ENCODE results near the gene KLHL29.

DNA sequence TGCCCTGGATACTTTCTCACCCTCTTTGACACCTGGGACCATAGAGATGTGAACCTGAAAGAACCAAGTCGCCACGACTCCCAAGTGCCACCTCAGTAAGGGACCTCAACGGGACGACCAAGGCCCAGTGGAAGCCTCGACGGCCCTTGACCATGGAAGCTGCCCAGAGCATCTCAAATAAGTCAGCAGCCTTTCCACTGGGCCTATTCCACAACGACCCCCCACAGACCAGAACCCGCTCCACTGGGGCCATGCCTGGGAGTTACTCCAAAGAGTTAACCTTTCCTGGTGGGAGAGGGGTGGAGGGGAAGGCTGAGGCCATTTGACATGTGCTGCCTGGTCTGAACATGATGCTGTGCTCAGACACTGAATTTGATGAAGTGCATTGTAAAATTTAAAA, 146.9 kb downstream of the KLHL29 start:
- TF ChIP-seq CTCF (conservative IDR thresholded peaks at IDR 0.05) (no peak), ZFX (IDR thresholded peaks at IDR 0.05) (no peak)
